SU-DHL-6 (cell line): ENCODE results near the gene PTGES.

ENCODE experiments used
- H2AFZ ChIP-seq: fragments of 200-600 bp; sonication (generic); 2 replicates; pipeline ENCODE4 v1.6.1; 2014; ENCODE audit warnings: low read depth, mild to moderate bottlenecking, moderate library complexity, mixed read lengths, antibody characterized with exemption, low read length; ENCODE audit not compliant: severe bottlenecking
- H3F3A ChIP-seq: fragments of 200-600 bp; shearing (Covaris generic); 2 replicates; pipeline ENCODE4 v1.6.0; 2016; ENCODE audit warnings: antibody characterized with exemption, mild to moderate bottlenecking; ENCODE audit not compliant: insufficient read depth
- H3K27ac ChIP-seq: fragments of 200-600 bp; sonication (generic); 2 replicates; pipeline ENCODE4 v1.5.1; 2016; ENCODE audit warnings: low read depth, mild to moderate bottlenecking, low read length, moderate library complexity, mixed read lengths
- H3K27me3 ChIP-seq: fragments of 200-600 bp; sonication (generic), shearing (Covaris generic); 2 replicates; pipeline ENCODE4 v1.6.0; 2014; ENCODE audit warnings: mild to moderate bottlenecking, low read length
- H3K36me3 ChIP-seq: fragments of 200-600 bp; sonication (generic); 2 replicates; pipeline ENCODE4 v1.6.1; 2014; ENCODE audit warnings: mild to moderate bottlenecking, low read length, mixed read lengths
- H3K4me2 ChIP-seq: fragments of 300-600, 200-600 bp; shearing (Covaris generic), sonication (generic); 2 replicates; pipeline ENCODE4 v1.6.0; 2014; ENCODE audit warnings: low read length, low read depth, mild to moderate bottlenecking; ENCODE audit not compliant: poor library complexity, severe bottlenecking
- H3K4me3 ChIP-seq: fragments of 200-600 bp; sonication (generic); 2 replicates; pipeline ENCODE4 v1.5.1; 2014; ENCODE audit warnings: antibody characterized with exemption, low read length, mild to moderate bottlenecking, mixed read lengths; ENCODE audit not compliant: insufficient read depth, poor library complexity, severe bottlenecking
- H3K79me2 ChIP-seq: fragments of 200-600 bp; sonication (generic); 2 replicates; pipeline ENCODE4 v1.6.1; 2014; ENCODE audit warnings: mild to moderate bottlenecking, low read length, moderate library complexity; ENCODE audit not compliant: insufficient read depth
- H3K9ac ChIP-seq: fragments of 200-600 bp; sonication (generic); 2 replicates; pipeline ENCODE4 v1.7.0; 2014; ENCODE audit warnings: mild to moderate bottlenecking, low read length
- H3K9me2 ChIP-seq: fragments of 200-600 bp; sonication (generic); replicated peaks from 2 replicates; pipeline ENCODE4 v1.6.1; 2014; ENCODE audit warnings: low read length; ENCODE audit not compliant: insufficient read depth
- H3K9me3 ChIP-seq: fragments of 200-600 bp; sonication (generic); 2 replicates; pipeline ENCODE4 v1.6.1; 2014; ENCODE audit warnings: low read length, mixed read lengths; ENCODE audit not compliant: insufficient read depth
- H4K20me1 ChIP-seq: fragments of 200-600 bp; sonication (generic); 2 replicates; pipeline ENCODE4 v1.6.1; 2014; ENCODE audit warnings: low read depth, mild to moderate bottlenecking, antibody characterized with exemption, low read length, moderate library complexity, mixed read lengths
- CTCF ChIP-seq: fragments of 200-600 bp; sonication (generic); IDR thresholded peaks from one replicate; pipeline ENCODE4 v1.5.1; 2017; ENCODE audit warnings: antibody characterized with exemption, mild to moderate bottlenecking, low read length, moderate library complexity; ENCODE audit not compliant: insufficient read depth, poor library complexity, severe bottlenecking
- EZH2phosphoT487 ChIP-seq: fragments of 200-600 bp; sonication (generic), shearing (Covaris generic); conservative IDR thresholded peaks from 2 replicates; pipeline ENCODE4 v1.6.1; 2018; ENCODE audit warnings: mild to moderate bottlenecking, antibody characterized with exemption, low read length, moderate library complexity, mixed read lengths

Gene PTGES

GRCh38 chr9:129719135-129719534 is 33.7 kb downstream of the PTGES start:
- H4K20me1 ChIP-seq: no peaks in the 10 kb centered on the region
- TF ChIP-seq CTCF: no peak
- TF ChIP-seq EZH2phosphoT487: no peak
- H3K4me3 ChIP-seq: no peak overlapping the region
- H3K4me2 ChIP-seq: no peak overlapping the region
- H3F3A ChIP-seq: no peaks in the 10 kb centered on the region
- no peak overlapping the region for H3K9ac ChIP-seq
- no peaks in the 10 kb centered on the region for H3K36me3 ChIP-seq
- H3K27ac ChIP-seq: no peak overlapping the region
- no peaks in the 10 kb centered on the region for H3K9me2 ChIP-seq
- no peaks in the 10 kb centered on the region for H3K79me2 ChIP-seq
- H3K27me3 ChIP-seq: no peaks in the 10 kb centered on the region
- no peaks in the 10 kb centered on the region for H3K9me3 ChIP-seq
- no peak overlapping the region for H2AFZ ChIP-seq

GRCh38 chr9:129718647-129719046 is 34.2 kb downstream of the PTGES start:
- Histone ChIP-seq H3K79me2 (no peaks in the 10 kb centered on the region), H3K4me3 (no peak overlapping the region), H3K27me3 (no peaks in the 10 kb centered on the region), H3F3A (no peaks in the 10 kb centered on the region), H3K9ac (no peak overlapping the region), H3K36me3 (no peaks in the 10 kb centered on the region), H3K9me2 (no peaks in the 10 kb centered on the region), H4K20me1 (no peaks in the 10 kb centered on the region), H2AFZ (no peak overlapping the region), H3K27ac (no peak overlapping the region), H3K9me3 (no peaks in the 10 kb centered on the region), H3K4me2 (no peak overlapping the region)
- TF ChIP-seq EZH2phosphoT487 (no peak), CTCF (no peak)

GRCh38 chr9:129717991-129718390 is 34.9 kb downstream of the PTGES start:
- no peaks in the 10 kb centered on the region for H4K20me1 ChIP-seq
- H3K9ac ChIP-seq: no peak overlapping the region
- no peaks in the 10 kb centered on the region for H3K79me2 ChIP-seq

More at GRCh38 chr9:129717991-129718390, 34.9 kb downstream of the PTGES start:
- no peaks in the 10 kb centered on the region for H3K9me3 ChIP-seq
- TF ChIP-seq EZH2phosphoT487 (no peak), CTCF (no peak)
- H3F3A ChIP-seq: no peaks in the 10 kb centered on the region
- no peak overlapping the region for H2AFZ ChIP-seq
- no peak overlapping the region for H3K4me2 ChIP-seq
- no peak overlapping the region for H3K27ac ChIP-seq
- H3K9me2 ChIP-seq: no peaks in the 10 kb centered on the region
- no peaks in the 10 kb centered on the region for H3K27me3 ChIP-seq
- no peak overlapping the region for H3K4me3 ChIP-seq
- no peaks in the 10 kb centered on the region for H3K36me3 ChIP-seq
